Liver (tissue), 3 donors: ENCODE measurements around the gene GATA6.

Experiments
- ATF3 ChIP-seq: IDR thresholded peaks from 2 replicates; pipeline ENCODE4 v1.6.1; 2016; ENCODE audit warnings: antibody characterized with exemption
- CTCF ChIP-seq: fragments of 150-350 bp; IDR thresholded peaks from 2 replicates; pipeline ENCODE4 v1.5.1; 2017; ENCODE audit warnings: improper control_type of control experiment, low read depth, low read length; ENCODE audit not compliant: missing input control
- FOXA1 ChIP-seq: IDR thresholded peaks from 2 replicates; pipeline ENCODE4 v1.6.1; 2016; ENCODE audit warnings: antibody characterized with exemption
- GABPA ChIP-seq, 2 donors: IDR thresholded peaks in 1 of 2; conservative IDR thresholded peaks in 1 of 2; 2 replicates each; pipeline ENCODE4 v1.6.1; 2016; ENCODE audit warnings: antibody characterized with exemption in 2 of 2, mild to moderate bottlenecking in 1 of 2, moderate library complexity in 1 of 2
- HNF4G ChIP-seq: IDR thresholded peaks from 2 replicates; pipeline ENCODE4 v1.6.1; 2016; ENCODE audit warnings: antibody characterized with exemption
- JUND ChIP-seq, 2 donors: IDR thresholded peaks; 2 replicates each; pipeline ENCODE4 v1.6.1; 2016; ENCODE audit warnings: antibody characterized with exemption in 2 of 2
- MAX ChIP-seq: IDR thresholded peaks from 2 replicates; pipeline ENCODE4 v1.6.1; 2016; ENCODE audit warnings: antibody characterized with exemption
- NR2F2 ChIP-seq: IDR thresholded peaks from 2 replicates; pipeline ENCODE4 v1.6.1; 2016; ENCODE audit warnings: antibody characterized with exemption
- RAD21 ChIP-seq, 2 donors: IDR thresholded peaks; 2 replicates each; pipeline ENCODE4 v1.6.1; 2016; ENCODE audit warnings: antibody characterized with exemption in 2 of 2, mild to moderate bottlenecking in 2 of 2
- REST ChIP-seq: IDR thresholded peaks from 2 replicates; pipeline ENCODE4 v1.6.1; 2016; ENCODE audit warnings: antibody characterized with exemption, mild to moderate bottlenecking
- SP1 ChIP-seq: IDR thresholded peaks from 2 replicates; pipeline ENCODE4 v1.6.1; 2018; ENCODE audit warnings: antibody characterized with exemption, mild to moderate bottlenecking
- TAF1 ChIP-seq: conservative IDR thresholded peaks from 2 replicates; pipeline ENCODE4 v1.6.1; 2016; ENCODE audit warnings: antibody characterized with exemption, mild to moderate bottlenecking
- YY1 ChIP-seq: IDR thresholded peaks from 2 replicates; pipeline ENCODE4 v1.6.1; 2016; ENCODE audit warnings: antibody characterized with exemption, mild to moderate bottlenecking
- ZBTB33 ChIP-seq: IDR thresholded peaks from 2 replicates; pipeline ENCODE4 v1.6.1; 2016; ENCODE audit warnings: antibody characterized with exemption
- donor health status: healthy.
- donor health status: healthy.

GRCh38 chr18:22189449-22190166 is 20.2 kb downstream of the GATA6 start:
- TF ChIP-seq CTCF (no peak), REST (no peak), RAD21 (IDR thresholded peaks at IDR 0.05) (no peak), JUND (IDR thresholded peaks at IDR 0.05) (no peak), FOXA1 (no peak), GABPA (IDR thresholded peaks at IDR 0.05 in 1 of 2, conservative IDR thresholded peaks at IDR 0.05 in 1 of 2) (no peak), TAF1 (no peak), YY1 (no peak), SP1 (no peak), NR2F2 (no peak), MAX (no peak), HNF4G (no peak), ZBTB33 (no peak), ATF3 (no peak)
